GM21360 (cell line): ENCODE data around the gene CCDC183.

Experiments used
- ATAC-seq: cut with Tn5 transposase; IDR thresholded peaks from one replicate; pipeline ENCODE4 v1.9.1; 2021; ENCODE audit warnings: mild to moderate bottlenecking, moderate library complexity; ENCODE audit not compliant: unreplicated experiment

The CCDC183 gene

DNA sequence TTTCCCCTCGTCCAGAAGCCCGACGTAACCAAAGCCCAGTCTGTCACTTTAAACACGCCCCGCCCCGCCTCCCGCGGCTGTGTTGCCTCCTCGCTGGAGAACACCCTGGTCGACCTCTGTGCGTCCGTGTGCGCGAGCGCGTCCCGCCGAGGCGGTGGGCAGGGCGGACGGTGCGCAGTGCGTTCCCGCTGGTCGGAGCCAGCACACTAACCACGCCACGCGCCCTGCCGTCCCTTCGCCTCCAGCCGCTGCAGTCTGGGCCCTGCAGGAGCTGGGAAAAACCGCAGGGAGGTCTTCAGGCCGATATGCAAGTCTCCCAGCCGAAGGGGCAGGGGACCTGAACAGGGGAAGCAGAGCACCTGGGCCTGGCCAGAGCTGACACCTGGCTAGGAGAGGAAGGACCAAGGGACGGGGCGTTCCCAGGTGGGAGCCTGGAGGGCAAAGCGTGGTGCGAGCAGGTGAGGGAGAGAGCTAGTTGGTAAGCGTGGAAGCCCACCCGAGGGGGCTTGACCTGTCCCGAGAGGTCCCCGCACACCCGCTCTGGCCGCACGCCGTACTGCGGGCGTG lies 51.8 kb downstream of the CCDC183 start:
- ATAC-seq: no peak

DNA sequence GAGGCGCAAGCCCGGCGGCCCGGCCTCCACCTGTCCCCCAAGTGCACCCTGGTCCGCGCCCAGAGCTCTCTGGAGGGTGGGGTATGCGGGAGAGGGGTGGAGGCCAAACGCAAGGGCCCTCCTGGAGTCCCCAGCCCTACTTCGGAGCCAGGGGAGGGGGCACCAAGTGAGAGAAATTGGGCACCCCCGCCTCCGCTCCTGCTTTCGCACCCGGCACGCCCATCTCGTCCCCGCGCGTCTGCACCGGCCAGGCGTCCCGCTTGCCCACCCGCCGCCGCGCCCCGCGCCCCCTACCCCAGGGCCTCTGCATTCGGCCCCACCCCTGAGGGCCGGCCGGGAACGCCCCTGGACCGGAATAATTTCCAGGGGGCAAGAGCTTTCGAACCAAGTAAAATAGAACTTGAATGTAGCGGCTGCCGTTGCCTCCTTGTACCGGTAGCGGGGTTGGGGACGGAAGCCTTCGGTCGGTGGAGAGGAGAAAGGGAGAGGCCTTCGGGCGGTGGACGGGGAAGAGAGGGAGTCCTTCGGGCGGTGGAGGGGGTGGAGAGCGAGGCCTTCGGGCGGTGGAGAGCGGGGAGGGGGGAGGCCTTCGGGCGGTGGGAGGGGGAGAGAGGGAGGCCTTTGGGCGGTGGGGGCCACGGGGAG lies 52.4 kb downstream of the CCDC183 start:
- ATAC-seq: no peak

GRCh38 chr9:136849038-136849959 lies 53.2 kb downstream of the CCDC183 start, which contains the start of gene PHPT1:
Gene PHPT1, plus strand, starts transcription at chr9:136849409. Its CDS starts 22 bp downstream, at chr9:136849431.
- ATAC-seq: peak; percentile 74

DNA sequence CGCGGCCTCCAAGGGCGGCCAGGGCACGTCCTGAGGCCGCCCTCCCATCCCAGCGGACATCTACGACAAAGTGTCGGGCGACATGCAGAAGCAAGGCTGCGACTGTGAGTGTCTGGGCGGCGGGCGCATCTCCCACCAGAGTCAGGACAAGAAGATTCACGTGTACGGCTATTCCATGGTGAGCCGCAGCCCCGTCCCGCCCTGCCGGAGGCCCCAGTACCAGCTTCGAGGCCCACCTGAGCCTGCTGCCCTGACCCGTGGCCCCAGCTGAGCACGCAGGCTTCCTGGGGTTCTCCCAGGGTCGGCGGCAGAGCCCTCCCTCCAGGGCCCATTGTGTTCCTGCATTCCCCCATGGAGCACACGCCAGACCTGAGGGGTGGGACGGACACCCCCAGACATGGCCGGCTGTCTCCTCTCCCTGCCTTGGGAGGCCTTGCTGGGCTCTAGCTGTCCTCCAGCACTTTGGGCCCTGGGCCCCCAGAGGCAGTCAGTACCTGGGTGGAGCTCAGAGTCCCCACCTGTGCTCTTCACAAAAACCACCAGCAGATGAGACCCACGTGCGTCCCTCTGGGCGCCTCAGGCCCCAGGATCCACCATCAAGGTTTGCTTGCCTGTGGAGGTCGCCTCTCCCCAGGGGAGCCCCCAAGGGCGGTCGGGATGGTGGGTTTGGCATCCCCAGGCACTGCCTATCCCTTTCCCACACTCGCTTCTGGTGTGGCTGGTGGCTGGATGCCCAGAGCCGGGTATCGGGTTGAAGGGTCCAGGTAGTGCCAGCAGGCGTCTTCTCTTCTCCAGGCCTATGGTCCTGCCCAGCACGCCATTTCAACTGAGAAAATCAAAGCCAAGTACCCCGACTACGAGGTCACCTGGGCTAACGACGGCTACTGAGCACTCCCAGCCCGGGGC lies 54.1 kb downstream of the CCDC183 start:
- ATAC-seq: no peak

GRCh38 chr9:136850866-136851775 lies 55.0 kb downstream of the CCDC183 start:
- no peak for ATAC-seq

DNA sequence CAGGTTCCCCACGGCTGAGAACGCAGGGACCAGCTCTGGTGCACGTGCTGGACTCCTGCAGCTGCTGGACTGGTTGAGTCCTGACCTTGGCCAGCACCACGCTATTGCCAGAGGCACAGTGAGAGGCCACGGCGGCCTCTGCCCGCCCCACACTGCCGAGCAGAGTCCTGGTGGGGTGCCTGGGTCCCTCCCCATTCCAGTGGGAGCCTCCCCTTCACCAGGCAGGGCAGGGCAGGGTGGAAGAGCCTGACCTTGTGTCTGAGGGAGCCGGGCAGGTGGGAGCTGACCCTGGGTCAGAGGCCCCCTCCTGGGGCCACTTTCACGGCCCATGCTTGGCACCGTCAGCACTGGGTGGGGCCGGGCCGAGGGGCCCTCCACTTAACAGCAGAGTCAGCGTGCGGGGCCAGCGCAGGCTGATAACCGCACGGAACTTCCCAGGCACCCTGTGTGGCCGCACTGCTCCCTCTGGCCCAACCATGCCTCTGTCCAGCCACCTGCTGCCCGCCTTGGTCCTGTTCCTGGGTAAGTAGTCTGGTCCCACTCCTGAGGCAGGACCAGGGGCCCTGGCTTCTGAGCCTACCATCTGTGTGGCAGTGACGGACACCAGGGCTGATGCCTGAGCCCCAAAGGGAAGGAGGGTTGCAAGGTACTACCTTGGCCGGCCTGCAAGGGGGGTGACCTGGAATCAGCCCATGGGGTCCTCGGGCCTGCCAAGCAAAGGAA lies 56.0 kb downstream of the CCDC183 start, which contains the start of gene MAMDC4:
MAMDC4 (plus strand) TSS at position 406 of the 723 bp plus-strand sequence; CDS start at position 477, 71 bp downstream.
- ATAC-seq: no peak

DNA sequence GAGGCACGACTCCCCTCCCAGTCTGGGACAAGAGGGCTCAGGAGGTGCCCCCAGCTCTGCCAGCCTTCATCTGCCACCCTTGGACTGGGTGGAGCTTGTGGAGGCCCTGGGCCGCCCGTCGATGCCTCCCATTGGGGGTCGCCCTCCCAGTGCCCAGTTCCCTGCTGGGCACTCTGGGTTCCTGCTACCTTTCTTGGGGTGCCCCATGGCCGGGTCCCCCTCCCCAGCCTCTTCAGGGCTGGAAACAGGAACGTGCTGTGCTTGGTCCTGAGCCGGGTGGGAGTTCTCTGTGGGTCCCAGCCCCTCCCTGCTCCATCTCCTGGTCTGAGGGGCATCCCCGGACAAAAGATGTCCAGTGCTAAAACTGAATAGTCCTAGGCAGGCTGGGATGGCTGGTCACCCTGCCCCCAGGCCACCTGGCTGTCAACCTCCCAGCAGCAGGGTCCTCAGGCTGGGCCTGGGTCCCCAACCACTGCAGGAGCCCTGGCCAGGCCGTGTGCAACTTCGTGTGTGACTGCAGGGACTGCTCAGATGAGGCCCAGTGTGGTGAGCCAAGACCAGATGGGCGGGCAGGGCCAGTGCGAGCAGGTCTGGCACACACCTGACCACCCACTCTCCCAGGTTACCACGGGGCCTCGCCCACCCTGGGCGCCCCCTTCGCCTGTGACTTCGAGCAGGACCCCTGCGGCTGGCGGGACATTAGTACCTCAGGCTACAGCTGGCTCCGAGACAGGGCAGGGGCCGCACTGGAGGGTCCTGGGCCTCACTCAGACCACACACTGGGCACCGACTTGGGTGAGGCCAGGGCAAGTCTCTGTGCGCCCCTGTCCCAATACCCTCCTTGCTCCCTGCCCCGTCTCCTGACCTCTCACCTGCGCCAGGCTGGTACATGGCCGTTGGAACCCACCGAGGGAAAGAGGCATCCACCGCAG lies 56.8 kb downstream of the CCDC183 start:
- ATAC-seq: no peak

DNA sequence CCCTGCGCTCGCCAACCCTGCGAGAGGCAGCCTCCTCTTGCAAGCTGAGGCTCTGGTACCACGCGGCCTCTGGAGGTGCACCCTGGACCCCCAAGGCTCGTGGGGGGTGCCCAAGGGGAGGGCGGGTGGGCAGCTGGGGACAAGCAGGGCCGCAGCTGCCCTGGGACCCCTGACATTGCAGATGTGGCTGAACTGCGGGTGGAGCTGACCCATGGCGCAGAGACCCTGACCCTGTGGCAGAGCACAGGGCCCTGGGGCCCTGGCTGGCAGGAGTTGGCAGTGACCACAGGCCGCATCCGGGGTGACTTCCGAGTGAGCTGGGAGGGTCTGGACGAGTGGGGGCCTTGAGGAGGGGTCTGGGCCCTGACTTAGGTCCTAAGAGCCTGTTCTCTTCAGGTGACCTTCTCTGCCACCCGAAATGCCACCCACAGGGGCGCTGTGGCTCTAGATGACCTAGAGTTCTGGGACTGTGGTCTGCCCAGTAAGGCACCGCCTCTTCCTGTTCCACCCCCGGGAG lies 57.5 kb downstream of the CCDC183 start:
- no peak for ATAC-seq

DNA sequence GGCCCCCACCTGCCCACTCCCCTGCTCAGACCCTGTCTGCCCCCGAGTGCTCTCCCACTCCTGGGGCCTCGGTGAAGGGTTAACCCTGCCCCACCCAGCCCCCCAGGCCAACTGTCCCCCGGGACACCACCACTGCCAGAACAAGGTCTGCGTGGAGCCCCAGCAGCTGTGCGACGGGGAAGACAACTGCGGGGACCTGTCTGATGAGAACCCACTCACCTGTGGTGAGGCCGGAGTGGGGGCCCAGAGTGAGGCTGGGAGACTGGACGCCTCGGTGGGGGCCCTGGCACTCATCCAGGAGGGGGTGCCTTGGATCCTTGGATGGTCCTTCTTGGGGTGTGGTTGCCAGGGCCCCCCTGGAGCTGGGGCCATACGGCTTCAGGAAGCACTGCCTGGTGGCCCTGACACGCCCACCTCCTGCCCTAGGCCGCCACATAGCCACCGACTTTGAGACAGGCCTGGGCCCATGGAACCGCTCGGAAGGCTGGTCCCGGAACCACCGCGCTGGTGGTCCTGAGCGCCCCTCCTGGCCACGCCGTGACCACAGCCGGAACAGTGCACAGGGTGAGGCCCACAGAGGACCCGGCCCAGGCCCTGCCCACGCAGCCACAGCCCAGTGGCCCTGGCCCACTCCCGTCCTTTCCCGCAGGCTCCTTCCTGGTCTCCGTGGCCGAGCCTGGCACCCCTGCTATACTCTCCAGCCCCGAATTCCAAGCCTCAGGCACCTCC lies 58.1 kb downstream of the CCDC183 start:
- ATAC-seq: no peak

- no peak for ATAC-seq
Observed at GRCh38 chr9:136854842-136855460, 58.8 kb downstream of the CCDC183 start.

- ATAC-seq: no peak
Observed at GRCh38 chr9:136855461-136856078, 59.4 kb downstream of the CCDC183 start.

- no peak for ATAC-seq
Observed at GRCh38 chr9:136856079-136856476, 59.9 kb downstream of the CCDC183 start.

- no peak for ATAC-seq
Observed at GRCh38 chr9:136856541-136857141, 60.5 kb downstream of the CCDC183 start.

DNA sequence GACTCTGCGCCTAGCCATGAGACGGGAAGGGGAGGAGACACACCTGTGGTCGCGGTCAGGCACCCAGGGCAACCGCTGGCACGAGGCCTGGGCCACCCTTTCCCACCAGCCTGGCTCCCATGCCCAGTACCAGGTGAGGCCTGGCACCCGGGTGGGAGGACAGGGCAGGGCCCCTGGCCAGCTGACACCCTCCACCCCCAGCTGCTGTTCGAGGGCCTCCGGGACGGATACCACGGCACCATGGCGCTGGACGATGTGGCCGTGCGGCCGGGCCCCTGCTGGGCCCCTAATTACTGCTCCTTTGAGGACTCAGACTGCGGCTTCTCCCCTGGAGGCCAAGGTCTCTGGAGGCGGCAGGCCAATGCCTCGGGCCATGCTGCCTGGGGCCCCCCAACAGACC lies 61.0 kb downstream of the CCDC183 start:
- no peak for ATAC-seq
